HG02642 (cell line): ENCODE data around the gene TMEM250.

Experiments
- ATAC-seq: cut with Tn5 transposase; IDR thresholded peaks from one replicate; pipeline ENCODE4 v1.9.1; 2021; ENCODE audit warnings: mild to moderate bottlenecking; ENCODE audit not compliant: unreplicated experiment, poor library complexity

TMEM250 gene

DNA sequence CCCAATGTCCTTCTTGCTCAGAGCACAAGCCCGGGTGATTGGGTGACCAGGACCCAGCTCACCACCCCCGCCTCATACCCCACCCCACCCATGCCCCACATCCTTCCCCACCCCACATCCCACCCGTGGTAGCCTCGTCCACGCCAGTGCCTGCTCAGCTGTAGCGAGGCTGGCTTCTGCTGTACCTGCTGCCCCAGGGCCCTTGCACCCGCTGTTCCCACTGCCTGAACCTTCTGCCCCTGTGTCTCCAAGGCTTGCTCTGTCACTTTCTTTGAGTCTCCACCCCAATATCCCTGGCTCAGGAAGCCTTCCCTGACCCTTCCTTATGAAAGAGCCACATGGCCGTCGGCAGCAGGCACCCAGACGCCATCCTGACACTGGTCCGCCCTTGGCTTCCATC is 20.5 kb downstream of the TMEM250 start:
- no peak for ATAC-seq

DNA sequence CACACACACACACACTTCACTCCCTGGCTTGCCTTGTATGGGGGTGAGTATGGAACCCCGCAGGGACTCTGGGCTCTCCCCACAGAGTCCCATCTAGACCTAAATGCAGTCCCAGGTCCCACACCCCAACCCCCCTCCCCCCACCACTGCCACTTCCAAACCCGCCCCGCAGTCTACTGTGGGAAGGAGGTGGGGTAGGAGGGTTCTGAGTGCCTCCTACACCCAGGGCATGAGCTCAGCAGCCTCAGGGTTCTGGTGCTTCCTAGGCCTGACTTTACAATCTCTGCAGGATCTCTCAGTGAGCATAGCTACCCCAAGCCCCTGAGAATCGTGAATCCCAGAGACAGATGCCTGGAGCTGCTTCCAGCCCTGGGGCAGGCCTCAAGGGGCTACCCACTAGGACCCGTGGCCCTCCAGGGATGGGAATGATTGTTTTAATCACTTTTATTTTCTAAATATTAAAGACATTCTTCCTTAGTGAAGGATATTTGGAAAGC is 22.1 kb downstream of the TMEM250 start:
- no peak for ATAC-seq

DNA sequence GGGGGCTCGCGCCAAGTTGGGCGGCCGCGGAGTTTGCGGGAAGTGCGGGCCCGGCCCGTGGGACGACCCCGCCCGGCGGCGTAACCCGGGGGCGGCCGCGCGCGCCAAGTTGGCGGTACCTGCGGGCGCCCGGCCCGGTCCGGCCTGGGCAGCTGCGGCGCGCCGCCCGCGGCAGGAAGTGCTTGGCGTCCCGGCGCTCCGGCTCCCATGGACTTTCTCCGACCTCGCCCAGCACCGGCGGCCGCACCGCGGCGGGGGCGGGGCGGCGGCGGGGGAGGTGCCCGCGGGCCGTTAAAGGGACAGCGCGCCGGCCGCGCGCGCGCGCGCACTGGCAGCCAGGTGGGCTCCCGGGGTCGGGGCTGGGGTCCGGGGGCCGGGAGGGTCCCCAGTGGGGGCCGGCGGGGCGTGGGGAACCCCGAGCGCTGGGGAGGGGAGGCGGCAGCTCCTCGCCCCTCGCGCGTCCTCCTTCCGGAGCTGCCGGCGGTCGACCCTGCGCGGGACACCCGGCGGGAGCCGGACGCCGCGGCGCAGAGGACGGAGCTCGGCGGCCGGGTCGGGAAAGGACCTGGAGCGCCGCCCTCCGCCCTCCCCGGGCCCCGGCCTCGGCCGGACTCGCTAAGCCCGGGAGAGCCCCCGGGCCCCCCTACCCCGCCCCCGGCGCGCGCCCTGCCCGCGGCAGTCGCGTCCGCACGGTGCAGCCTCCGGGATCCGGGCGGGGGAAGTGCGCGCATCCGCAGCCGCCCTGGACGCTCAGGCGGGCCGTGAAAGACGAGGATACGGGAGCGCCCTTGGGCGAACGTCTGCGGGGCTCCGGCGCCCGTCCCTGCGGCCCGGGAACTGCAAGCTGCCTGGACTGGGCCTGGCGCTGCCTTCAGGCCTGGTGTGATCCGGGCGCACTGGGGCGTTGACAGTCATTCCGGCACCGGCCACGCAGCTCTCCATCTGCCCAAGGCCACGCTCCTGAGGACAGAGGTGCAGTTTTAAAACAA is 23.3 kb downstream of the TMEM250 start, which contains the start of gene NACC2:
Gene NACC2, minus strand, starts transcription at position 220 of the 989 bp plus-strand sequence. CDS start 44,768 bp downstream, outside the sequence.
- no peak for ATAC-seq

DNA sequence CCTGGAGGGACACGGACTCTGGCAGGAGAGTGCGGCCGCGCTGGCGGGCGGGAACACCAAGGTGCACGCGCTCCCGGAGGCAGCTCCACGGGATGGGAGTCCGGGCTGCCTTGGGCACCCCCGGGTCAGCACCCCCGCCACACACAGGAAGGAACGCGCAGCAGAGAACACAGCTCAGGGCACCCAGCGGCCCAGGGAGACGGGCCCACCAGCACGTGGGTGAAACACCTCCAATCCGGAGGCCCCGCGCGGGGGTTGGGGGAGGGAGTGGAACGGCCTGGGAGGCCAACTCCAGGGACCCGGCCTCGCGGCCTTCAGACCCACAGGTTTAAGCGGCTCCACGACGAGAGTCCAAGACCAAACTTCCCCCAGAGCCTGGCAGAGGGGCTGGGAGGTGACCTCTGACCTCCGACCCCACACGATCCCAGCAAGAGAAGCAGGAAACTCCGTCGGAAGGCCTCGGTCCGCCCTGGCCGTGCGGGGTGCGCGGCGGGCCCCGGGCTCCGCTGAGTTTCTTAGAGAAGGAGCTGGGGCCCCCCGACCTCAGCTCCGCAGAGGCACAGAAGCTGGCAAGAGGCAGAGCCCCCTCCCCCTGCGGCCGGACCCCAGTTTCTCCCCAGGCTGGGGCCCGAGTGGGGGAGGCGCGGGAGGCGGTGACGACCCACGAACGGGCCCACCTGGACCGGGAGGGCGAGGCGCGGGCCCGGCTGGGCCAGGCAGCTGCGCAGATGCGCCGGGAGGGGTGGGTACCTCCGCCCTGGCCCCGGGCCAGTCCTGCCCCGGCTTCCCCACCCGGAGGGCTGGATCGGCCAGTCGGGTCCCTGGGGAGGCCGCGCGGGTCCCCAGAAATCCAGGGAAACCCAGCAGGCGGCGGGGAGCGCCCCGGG is 24.4 kb downstream of the TMEM250 start:
- ATAC-seq: no peak

DNA sequence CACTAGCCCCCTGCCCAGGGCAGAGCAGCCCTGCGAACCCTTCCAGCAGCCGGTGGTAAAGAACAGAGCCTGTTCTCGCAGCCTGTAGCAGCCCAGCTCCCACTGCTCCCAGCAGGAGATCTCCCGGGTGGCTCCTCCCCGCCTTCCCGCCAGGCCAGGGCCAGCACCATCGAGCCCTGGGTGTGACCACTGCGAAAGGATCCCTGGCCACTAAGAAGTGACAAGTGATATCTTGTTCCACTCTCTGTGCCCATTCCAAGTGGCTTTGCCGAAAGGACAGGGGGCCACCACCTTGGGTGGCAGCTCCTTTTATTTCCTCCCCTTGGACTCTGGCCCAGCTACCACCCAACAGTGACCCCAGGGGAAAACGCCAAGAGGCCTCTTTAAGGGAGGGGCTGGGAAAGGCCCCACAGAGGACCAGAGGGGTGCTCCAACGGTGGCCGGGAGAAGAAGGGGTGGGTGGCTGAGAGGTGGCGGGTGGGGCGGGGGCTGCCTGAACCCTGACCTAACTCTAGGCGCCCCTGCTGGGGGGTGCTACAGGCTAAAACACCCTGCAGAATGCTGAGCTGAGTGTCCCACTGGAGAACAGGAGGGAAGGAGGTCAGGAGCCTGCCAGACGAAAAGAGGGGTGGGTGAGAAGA is 25.2 kb downstream of the TMEM250 start:
- ATAC-seq: no peak

DNA sequence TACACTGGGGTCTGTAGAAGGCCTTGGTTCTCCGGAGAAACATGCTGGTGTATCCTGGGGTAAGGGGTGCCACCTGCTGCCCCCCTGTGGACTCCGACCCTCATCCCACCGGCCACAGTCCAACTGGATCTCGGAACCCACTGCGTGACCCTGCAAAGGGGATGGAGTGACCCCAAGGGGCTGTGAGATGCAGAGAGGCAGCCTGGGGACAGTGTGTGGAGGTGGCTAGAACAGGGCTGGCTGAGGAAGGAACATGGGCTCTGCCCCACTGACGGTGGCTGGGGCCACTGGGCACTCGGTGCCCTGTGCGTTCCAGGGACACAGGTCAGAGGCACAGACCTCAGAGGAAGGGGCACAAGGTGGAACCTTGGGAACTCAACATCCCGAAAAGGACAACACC is 25.9 kb downstream of the TMEM250 start:
- no peak for ATAC-seq

DNA sequence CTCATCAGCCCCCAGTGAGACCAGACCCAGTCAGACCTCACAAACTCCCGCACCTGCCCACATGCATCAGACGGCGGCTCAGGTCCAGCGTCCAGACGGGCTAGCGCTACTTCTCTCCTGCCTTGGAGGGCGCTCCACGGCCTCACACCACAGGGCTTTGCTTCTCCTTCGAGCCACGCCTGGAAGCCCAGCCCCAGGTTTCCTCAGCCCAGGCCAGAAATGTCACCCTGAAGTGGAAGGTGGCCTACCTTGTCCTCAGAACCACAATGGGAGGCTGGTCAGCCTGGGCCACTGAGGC is 26.4 kb downstream of the TMEM250 start:
- ATAC-seq: no peak

DNA sequence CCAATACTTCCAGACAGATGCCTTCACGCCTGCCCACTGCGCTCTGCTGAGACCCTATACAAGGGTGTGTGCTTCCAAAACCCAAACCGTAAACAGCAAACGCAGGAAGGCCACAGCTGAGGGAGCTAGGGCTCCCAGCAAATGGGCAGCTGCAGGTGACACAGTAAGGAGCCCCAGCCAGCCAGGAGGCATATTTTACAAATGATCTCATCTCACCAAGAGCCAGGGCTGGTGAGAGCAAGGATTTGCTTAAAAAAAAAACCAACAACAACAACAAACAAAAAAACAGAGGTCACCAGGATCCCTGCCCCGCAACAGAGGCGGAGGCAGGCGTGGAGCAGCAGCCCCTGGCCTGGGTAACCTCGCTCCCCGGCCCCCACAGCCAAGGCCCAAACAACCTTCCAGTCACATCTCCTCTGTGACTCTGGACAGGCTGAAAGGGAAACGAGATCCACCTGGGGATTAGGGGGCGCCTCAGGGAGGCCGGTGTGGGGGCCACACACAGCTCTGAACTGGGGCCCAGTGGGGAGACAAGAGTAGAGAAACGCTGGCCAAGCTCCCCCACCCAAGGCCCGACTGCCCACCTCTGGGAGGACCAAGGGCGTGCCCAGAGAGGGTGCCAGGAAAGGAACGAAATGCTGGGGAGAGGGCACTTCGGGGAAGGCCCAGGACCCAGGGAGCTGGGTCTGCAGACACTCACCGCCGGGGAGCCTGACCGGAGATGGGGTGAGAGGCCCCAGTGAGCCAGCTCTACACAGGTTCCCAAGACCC is 26.9 kb downstream of the TMEM250 start:
- no peak for ATAC-seq

DNA sequence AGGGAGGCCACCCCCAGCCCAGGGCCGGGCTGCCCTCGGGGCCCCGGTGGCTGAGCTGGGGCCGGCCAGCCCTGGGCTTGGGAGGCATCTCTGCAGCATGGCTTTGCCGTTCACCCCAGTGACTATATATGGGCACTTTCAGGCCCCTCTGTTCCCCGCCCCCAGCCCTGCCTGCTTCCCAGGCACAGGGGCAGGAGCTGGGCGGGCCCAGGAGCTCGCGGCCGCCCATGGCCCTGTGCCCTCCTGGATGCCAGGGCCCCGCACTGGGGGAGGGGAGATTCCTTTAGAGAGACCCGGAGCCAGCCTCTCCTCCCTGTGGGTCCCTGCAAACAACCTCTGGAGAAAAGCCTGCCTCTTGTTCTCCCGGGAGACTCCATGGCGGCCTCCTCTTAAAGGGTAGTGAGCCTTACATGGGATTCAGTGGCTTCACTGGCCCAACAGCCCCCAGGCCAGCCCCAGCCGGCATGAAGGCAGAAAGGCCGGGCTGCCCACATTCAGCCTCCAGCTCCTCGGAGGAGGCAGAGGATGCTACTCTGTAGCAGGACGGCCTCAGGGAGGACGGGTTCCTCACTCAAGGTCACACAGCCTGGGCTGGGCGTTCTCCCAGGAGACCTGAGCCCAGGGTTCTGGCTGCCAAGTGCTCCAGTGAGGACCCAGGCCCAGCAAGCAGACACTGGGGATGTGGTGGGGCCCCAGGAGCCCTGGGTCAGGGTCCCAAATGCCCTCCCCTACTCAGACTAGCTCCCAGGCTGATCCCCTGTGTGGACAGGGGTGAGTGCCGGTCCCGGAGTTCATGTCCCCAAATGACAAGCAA is 27.7 kb downstream of the TMEM250 start:
- ATAC-seq: no peak

DNA sequence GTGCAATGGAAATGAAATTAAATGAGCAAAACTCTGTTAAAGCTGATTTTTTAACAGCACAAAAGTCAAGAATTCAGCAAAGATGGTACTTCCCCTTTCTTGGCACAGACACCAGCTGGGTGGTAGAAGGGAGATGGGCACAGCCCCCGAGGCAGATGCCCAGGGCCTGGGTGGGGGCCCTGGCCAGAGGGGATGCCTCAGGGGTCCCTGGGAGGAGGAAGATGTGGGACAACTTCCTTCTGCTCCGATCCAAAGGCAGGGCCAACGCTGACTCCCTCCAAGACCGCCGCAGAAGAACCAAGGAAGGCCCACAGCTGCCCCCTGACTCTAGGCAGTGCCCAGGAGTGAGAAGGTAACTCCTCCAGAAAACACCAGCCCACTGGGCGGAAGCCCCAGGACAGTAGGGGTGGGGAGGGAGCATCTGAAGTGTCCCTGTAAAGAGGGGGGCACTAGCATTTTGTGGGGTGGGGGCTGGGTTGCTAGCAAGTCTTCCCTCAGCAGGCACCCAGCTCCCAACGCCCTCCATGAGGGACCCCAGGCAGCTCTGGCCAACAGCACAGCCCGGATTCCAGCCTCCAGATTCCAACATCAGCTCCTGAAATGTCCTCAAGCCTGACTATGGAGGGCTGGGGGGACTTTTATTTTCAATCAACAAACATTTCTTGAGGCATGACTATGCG is 28.5 kb downstream of the TMEM250 start:
- ATAC-seq: no peak

DNA sequence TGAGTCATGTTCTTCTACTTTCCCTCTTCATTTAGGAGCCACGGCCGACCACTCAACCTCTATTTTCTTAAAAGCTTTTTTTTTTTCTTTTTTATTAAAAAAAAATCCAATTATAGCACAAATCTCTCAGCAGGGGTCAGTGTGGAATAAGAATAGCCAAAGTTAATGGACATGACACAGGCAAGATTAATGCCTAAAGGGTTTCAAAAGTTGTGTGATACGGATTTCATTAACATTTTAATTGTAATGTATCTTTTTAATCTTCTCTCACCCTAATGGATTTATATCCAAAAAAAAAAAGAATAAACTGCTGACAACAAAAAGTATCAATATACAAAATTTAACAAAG is 29.0 kb downstream of the TMEM250 start:
- ATAC-seq: no peak

DNA sequence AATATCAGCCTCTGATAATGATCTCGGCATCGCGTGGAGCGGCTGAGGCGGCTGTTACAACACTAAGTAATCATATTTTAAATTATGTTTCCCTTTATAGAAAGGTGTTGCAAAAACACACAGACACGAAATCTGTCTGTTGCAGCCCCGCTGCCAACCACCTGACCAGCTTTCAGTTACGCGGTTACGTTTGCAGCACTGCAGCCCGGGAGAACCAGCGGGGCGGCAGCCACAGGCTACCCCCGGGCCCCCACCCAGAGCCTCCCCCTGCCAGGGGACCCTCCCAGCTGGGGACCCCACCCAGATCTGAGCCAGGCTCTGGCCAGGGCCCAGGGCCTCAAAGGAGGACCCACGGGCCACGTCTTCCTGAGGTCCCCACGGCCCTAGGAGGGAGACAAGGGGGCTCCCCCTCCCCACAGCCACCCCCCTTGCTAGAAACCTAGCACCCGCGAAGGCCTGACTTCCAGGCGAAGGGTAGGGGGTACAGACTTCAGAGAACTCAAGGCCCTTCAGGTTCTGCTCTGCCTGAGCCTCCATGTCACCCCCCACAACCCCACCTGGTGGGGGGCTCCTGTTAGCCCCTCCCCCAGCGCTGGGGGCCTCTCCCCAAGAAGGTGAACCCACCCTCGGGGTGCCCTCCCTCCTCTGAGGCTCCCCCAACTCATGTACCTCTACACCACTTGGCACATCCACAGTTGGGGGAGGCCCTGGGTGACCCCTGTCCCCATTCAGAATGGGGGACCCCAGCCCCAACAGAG is 29.6 kb downstream of the TMEM250 start:
- no peak for ATAC-seq

DNA sequence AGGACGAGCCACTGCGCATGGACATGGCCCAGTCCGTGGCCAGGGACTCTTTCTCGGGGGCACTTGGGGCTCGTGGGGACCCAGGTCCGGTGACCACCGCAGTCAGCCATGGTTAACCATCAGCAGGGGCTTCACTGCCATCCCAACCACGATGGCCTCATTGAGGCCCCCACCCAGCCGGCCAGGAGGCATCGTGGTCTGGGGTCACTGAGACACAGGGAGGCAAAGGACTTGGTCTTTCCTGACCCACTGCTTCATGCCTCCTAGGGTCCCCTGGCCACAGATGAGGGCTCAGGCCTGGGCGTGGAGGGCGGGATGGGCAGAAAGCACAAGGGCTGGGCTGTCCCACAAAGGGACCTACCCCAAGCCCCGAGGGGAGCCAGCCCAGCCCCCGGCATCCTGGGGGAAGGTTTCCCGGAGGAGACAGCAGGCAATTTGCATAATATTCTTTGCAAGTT is 30.2 kb downstream of the TMEM250 start:
- ATAC-seq: no peak

DNA sequence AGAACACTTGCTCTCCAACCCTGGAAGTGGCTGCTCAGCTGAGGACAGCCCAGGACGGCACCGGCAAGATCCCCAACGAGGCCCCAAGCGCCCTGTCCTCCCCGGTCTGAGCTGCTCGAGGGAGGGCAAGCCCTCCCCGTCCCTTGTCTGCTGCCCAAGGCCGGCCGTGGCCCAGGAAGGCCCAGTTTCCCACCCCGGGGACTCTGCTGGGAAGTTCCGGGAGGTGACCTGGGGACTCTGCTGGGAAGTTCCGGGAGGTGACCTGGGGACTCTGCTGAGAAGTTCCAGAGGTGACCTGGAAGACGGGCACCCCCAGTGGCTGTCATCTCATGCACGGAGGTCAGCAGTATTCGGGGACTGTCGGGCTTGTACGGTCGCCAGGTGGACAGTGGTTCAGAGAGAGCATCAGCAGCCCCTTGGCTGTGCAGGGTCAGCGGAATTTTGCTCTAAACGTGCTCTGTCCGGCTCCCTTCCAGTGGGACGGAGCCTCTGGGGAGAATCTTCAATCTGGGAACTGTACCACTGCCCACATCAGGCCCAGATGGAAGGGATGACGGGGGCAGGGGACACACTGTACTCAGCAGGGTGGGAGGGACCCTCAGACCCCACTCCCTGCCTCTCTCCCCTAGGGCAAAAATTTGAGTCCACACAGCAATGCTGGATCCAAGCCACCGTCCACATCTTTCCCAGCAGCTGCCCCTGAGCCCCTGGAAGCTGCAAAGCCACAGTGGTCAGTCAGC is 30.8 kb downstream of the TMEM250 start:
- no peak for ATAC-seq

DNA sequence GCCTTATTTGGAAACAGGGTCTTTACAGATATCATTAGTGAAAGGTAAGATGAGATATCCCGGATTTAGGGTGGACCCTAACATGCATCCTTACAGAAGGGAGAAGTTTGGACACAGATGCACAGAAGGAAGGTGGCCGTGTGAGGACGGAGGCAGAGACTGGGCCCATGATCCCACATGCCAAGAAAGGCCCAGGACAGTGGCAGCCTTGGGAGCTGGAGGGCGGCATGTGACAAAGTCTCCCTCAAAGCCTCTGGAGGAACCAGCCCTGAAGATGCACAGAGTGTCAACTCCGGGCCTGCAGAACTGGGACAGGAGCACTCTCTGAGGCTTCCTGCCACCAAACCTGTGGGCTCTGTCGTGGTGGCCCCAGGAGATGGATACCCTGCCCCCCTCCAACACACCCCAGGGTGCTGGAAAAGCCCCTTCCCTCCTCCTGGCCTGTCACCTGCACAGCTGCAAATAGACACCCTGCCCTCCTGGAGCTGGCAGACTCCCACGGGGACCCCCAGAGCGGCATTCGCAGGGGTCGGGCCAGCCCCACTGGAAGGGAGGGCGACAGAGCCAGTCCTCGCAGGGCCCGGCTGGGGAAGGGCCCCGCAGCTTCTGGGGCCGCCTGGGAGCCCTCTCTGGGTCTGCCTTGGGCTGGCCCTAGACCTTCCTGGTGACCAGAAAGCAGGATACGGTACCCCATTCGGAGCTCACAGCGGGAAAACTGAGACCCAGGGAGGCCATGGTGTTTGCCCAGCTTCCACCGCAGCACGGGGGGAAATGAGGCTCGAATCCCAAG is 31.5 kb downstream of the TMEM250 start:
- no peak for ATAC-seq

DNA sequence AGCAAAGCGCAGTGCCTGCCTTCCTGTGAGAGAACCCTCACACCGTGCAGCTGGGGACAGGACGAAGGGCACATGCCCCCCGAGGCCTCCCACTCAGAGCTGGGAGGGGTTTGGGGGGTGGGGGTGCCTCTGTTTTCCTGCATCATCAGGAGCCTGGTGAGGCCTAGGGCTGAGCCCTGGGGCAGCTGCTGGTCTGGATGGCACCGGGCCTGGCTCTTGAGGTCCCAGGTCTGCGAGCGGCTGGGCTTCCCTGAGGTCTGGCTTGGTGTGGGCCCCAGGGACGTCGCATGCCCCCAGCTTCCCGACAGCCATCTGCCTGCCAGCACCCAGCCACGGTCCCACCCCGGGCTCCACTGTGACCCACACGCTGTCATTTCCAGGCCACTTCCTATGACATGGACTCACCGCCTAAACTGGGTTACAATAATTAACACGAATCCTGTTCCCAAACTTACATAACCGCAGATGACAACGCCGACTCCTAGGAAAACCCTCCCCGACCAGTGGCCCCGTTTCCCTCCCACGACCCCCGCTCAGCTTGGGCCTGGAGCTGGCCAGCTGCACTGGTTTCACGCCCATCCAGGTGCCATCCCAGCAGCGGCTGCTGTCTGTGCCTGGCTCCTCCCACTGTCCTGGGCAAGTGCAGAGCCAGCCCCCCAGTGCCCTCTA is 32.3 kb downstream of the TMEM250 start:
- no peak for ATAC-seq
